HepG2 (cell line): ENCODE data around the gene ABCB9. TPM values are rescaled to one million over a fixed set of nuclear protein-coding genes. Genes with fewer than 3 reads are reported as not detected.

Source experiments
- ASH2L ChIP-seq: fragments of 300-600, 200-600 bp; sonication (generic); IDR thresholded peaks from 2 replicates; pipeline ENCODE4 v1.7.0; 2017; ENCODE audit warnings: low read depth, mild to moderate bottlenecking, moderate library complexity, mixed read lengths, low read length; ENCODE audit not compliant: insufficient read length
- FOXA1 ChIP-seq, 2 experiments: fragments of 450-650 bp in 1 of 2; sonication (generic) in 1 of 2; formaldehyde crosslinking in 1 of 2; IDR thresholded peaks; 2 replicates each; pipeline versions ENCODE4 v1.4.0 to v1.6.1; 2016 to 2020; ENCODE audit warnings: missing genetic modification reagents in 1 of 2
- GTF3A ChIP-seq: sonication (generic); formaldehyde crosslinking; conservative IDR thresholded peaks from 2 replicates; pipeline ENCODE4 v1.4.0; 2020; ENCODE audit warnings: mild to moderate bottlenecking, missing genetic modification reagents
- HOXA9 ChIP-seq: sonication (generic); formaldehyde crosslinking; IDR thresholded peaks from 2 replicates; pipeline ENCODE4 v1.8.1; 2022; ENCODE audit warnings: missing genetic modification reagents, mild to moderate bottlenecking, moderate library complexity, borderline replicate concordance
- IKZF1 ChIP-seq: fragments of 450-650 bp; IDR thresholded peaks from 2 replicates; pipeline ENCODE4 v1.7.1; 2016
- KAT7 ChIP-seq: IDR thresholded peaks from 2 replicates; pipeline ENCODE4 v1.6.1; 2018; ENCODE audit warnings: borderline replicate concordance, missing compliant biosample characterization
- MZF1 ChIP-seq: sonication (generic); formaldehyde crosslinking; IDR thresholded peaks from 2 replicates; pipeline ENCODE4 v1.8.1; 2023; ENCODE audit warnings: mild to moderate bottlenecking, missing genetic modification reagents, borderline replicate concordance
- NFE2 ChIP-seq: sonication (generic); formaldehyde crosslinking; IDR thresholded peaks from 2 replicates; pipeline ENCODE4 v1.4.0; 2020; ENCODE audit warnings: missing genetic modification reagents
- PHB2 ChIP-seq: fragments of 450-650 bp; IDR thresholded peaks from 2 replicates; pipeline ENCODE4 v1.6.1; 2018; ENCODE audit not compliant: partially characterized antibody
- PRMT3 ChIP-seq: sonication (generic); formaldehyde crosslinking; IDR thresholded peaks from 2 replicates; pipeline ENCODE4 v1.8.1; 2022; ENCODE audit warnings: low read depth, mild to moderate bottlenecking, moderate library complexity, missing genetic modification reagents, borderline replicate concordance
- RAD51 ChIP-seq: fragments of 450-650 bp; IDR thresholded peaks from 2 replicates; pipeline ENCODE4 v1.6.1; 2016; ENCODE audit warnings: borderline replicate concordance
- SYNCRIP ChIP-seq: fragments of 200-400 bp; formaldehyde crosslinking; IDR thresholded peaks from 2 replicates; pipeline ENCODE4 v1.6.1; 2018; ENCODE audit warnings: mild to moderate bottlenecking, low read depth, low read length; ENCODE audit not compliant: insufficient read depth
- TEAD3 ChIP-seq: optimal IDR thresholded peaks from 2 replicates; pipeline ENCODE3; 2016; ENCODE audit warnings: borderline replicate concordance
- ZNF12 ChIP-seq: sonication (generic); formaldehyde crosslinking; IDR thresholded peaks from 2 replicates; pipeline ENCODE4 v1.5.0; 2020; ENCODE audit warnings: missing genetic modification reagents
- ZNF136 ChIP-seq: sonication (generic); formaldehyde crosslinking; IDR thresholded peaks from 2 replicates; pipeline ENCODE4 v1.8.1; 2022; ENCODE audit warnings: low read depth, mild to moderate bottlenecking, moderate library complexity, missing genetic modification reagents
- ZNF7 ChIP-seq: IDR thresholded peaks from 2 replicates; pipeline ENCODE4 v1.6.1; 2016; ENCODE audit warnings: missing biosample characterization, missing genetic modification reagents
- polyA plus RNA-seq, 8 experiments: library from polyadenylated mRNA; depleted of rRNA in 3 of 8; stranded (reverse) in 7 of 8; unstranded in 1 of 8; fragments of >200 nt; fragmentation: Illumina TruSeq in 4 of 8; extraction: Trizol in 4 of 8; gene quantifications; 2 replicates each; pipeline versions ENCODE4 v1.2.1 to v1.2.3, GENCODE V29; 2011 to 2016; ENCODE audit warnings: low read depth in 4 of 8, missing spikeins in 1 of 8, mixed read lengths in 1 of 8; ENCODE audit not compliant: insufficient read depth in 1 of 8
- total RNA-seq, 5 experiments: library from RNA; depleted of rRNA; stranded (reverse); fragments of >200 nt; fragmentation: Illumina TruSeq; extraction: Trizol; gene quantifications; 2 replicates each; pipeline ENCODE4 v1.2.3, GENCODE V29; 2016; ENCODE audit warnings: low read depth in 1 of 5
- TF ChIP-seq, protein P1 (sequence below): sonication (generic); formaldehyde crosslinking; IDR thresholded peaks from 2 replicates; pipeline ENCODE4 v1.4.0; 2020; ENCODE audit warnings: mild to moderate bottlenecking, missing genetic modification reagents
- TF ChIP-seq, protein P2 (sequence below): sonication (generic); formaldehyde crosslinking; IDR thresholded peaks from 2 replicates; pipeline ENCODE4 v1.4.0; 2020; ENCODE audit warnings: mild to moderate bottlenecking, missing genetic modification reagents
- TF ChIP-seq, protein P3 (sequence below): sonication (generic); formaldehyde crosslinking; IDR thresholded peaks from 2 replicates; pipeline ENCODE4 v1.5.1; 2020; ENCODE audit warnings: missing genetic modification reagents, mild to moderate bottlenecking, borderline replicate concordance
- TF ChIP-seq, protein P4 (sequence below): sonication (generic); formaldehyde crosslinking; IDR thresholded peaks from 2 replicates; pipeline ENCODE4 v1.4.0; 2020; ENCODE audit warnings: missing genetic modification reagents
- TF ChIP-seq, protein P5 (sequence below): IDR thresholded peaks from 2 replicates; pipeline ENCODE4 v1.6.1; 2016; ENCODE audit warnings: missing genetic modification reagents, missing compliant biosample characterization
- TF ChIP-seq, protein P6 (sequence below): sonication (generic); formaldehyde crosslinking; IDR thresholded peaks from 2 replicates; pipeline ENCODE4 v1.5.0; 2020; ENCODE audit warnings: missing genetic modification reagents

ABCB9 gene
- total and polyA plus RNA-seq, 2 of the 13 experiments (the other 11 are each of a cell fraction or from before 2014, with no cell fraction given) = 5.1 to 6.0 TPM

DNA sequence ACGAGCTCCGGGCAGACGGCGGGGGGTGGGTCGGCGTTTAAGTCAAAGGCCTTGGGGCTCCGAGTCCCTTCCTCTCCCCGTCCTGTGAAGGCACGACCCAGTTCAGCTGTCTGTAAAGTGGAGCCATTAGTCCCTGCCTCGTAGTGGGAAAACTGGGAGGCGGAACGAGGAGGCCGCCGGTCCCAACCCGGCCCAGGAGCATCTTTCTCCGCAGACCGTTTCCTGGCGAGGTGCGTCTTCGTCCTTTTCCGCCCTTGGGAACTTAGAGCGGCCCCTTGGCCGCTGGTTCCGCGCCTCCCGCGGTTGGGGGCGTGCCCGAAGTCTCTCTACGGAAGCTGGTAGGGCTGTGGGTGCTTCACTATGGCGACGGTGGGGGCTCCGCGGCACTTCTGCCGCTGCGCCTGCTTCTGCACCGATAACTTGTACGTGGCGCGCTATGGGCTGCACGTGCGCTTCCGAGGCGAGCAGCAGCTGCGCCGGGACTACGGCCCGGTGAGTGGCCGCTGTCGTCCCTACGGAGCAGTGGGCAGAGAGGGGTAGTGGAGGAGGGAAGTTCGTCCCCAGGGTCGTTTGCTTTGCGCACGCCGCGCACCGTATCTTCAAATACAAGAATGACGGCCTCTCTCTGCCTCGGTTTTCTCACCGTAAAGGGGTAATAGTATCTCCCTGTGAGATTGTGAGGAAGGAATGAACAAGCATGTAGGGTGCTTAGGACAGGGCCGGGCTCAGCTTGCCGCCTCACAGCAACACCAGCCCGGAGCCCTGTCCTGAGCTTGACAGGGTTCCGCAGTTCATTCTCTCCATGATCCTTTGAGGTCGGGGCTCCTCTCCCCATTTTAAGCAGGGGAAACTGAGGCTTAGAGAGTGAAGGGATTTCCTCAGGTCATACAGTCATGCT is 8.9 kb upstream of the ABCB9 start, which contains the start of gene OGFOD2 (continued):
- TF ChIP-seq PHB2 (no peak), SYNCRIP (no peak), ZNF7 (CRISPR knock-in tag) (no peak), RAD51 (no peak), ZNF12 (CRISPR knock-in tag) (0 out of 2 replicates have a peak, but pooled peaks have one; percentile 2), ZNF136 (no peak), GTF3A (no peak), ASH2L (peak; percentile 54), NFE2 (CRISPR knock-in tag) (no peak), HOXA9 (peak; percentile 80), PRMT3 (CRISPR knock-in tag) (no peak), FOXA1 (IDR thresholded peaks at IDR 0.05) (no peak), FOXA1 (CRISPR knock-in tag; IDR thresholded peaks at IDR 0.05) (no peak), IKZF1 (no peak), TEAD3 (no peak), MZF1 (no peak), KAT7 (CRISPR knock-in tag) (no peak)
- TF ChIP-seq, protein P1, sequence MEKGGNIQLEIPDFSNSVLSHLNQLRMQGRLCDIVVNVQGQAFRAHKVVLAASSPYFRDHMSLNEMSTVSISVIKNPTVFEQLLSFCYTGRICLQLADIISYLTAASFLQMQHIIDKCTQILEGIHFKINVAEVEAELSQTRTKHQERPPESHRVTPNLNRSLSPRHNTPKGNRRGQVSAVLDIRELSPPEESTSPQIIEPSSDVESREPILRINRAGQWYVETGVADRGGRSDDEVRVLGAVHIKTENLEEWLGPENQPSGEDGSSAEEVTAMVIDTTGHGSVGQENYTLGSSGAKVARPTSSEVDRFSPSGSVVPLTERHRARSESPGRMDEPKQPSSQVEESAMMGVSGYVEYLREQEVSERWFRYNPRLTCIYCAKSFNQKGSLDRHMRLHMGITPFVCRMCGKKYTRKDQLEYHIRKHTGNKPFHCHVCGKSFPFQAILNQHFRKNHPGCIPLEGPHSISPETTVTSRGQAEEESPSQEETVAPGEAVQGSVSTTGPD (CRISPR knock-in tag) = no peak; the same call in 1 of the 2 replicates
- TF ChIP-seq, protein P2, sequence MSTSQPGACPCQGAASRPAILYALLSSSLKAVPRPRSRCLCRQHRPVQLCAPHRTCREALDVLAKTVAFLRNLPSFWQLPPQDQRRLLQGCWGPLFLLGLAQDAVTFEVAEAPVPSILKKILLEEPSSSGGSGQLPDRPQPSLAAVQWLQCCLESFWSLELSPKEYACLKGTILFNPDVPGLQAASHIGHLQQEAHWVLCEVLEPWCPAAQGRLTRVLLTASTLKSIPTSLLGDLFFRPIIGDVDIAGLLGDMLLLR (CRISPR knock-in tag) = no peak
- TF ChIP-seq, protein P3, sequence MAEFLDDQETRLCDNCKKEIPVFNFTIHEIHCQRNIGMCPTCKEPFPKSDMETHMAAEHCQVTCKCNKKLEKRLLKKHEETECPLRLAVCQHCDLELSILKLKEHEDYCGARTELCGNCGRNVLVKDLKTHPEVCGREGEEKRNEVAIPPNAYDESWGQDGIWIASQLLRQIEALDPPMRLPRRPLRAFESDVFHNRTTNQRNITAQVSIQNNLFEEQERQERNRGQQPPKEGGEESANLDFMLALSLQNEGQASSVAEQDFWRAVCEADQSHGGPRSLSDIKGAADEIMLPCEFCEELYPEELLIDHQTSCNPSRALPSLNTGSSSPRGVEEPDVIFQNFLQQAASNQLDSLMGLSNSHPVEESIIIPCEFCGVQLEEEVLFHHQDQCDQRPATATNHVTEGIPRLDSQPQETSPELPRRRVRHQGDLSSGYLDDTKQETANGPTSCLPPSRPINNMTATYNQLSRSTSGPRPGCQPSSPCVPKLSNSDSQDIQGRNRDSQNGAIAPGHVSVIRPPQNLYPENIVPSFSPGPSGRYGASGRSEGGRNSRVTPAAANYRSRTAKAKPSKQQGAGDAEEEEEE (CRISPR knock-in tag) = no peak
- TF ChIP-seq, protein P4, sequence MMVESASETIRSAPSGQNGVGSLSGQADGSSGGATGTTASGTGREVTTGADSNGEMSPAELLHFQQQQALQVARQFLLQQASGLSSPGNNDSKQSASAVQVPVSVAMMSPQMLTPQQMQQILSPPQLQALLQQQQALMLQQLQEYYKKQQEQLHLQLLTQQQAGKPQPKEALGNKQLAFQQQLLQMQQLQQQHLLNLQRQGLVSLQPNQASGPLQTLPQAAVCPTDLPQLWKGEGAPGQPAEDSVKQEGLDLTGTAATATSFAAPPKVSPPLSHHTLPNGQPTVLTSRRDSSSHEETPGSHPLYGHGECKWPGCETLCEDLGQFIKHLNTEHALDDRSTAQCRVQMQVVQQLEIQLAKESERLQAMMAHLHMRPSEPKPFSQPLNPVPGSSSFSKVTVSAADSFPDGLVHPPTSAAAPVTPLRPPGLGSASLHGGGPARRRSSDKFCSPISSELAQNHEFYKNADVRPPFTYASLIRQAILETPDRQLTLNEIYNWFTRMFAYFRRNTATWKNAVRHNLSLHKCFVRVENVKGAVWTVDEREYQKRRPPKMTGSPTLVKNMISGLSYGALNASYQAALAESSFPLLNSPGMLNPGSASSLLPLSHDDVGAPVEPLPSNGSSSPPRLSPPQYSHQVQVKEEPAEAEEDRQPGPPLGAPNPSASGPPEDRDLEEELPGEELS (CRISPR knock-in tag) = no peak
- TF ChIP-seq, protein P5, sequence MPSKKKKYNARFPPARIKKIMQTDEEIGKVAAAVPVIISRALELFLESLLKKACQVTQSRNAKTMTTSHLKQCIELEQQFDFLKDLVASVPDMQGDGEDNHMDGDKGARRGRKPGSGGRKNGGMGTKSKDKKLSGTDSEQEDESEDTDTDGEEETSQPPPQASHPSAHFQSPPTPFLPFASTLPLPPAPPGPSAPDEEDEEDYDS = 0 out of 2 replicates have a peak, but pooled peaks have one; percentile 48
- TF ChIP-seq, protein P6, sequence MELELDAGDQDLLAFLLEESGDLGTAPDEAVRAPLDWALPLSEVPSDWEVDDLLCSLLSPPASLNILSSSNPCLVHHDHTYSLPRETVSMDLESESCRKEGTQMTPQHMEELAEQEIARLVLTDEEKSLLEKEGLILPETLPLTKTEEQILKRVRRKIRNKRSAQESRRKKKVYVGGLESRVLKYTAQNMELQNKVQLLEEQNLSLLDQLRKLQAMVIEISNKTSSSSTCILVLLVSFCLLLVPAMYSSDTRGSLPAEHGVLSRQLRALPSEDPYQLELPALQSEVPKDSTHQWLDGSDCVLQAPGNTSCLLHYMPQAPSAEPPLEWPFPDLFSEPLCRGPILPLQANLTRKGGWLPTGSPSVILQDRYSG = no peak
